SH-SY5Y (cell line): Measurements from ENCODE around the gene TRIL.
A peak's percentile ranks its signal among the peaks of the same experiment; 100 is the strongest.

Experiments
- GATA2 ChIP-seq: IDR thresholded peaks from 2 replicates; pipeline ENCODE4 v1.6.1; 2011; ENCODE audit warnings: mild to moderate bottlenecking, low read depth, low read length
- GATA3 ChIP-seq: IDR thresholded peaks from 2 replicates; pipeline ENCODE4 v1.6.1; 2011; ENCODE audit warnings: low read depth, mild to moderate bottlenecking, low read length, moderate library complexity

GRCh38 chr7:28939367-28939766 lies 18.8 kb downstream of the TRIL start:
- 0 out of 2 replicates have a peak, but pooled peaks have one; percentile 5 for TF ChIP-seq GATA2
- TF ChIP-seq GATA3: no peak
